GM21576 (cell line): ENCODE data around the gene SLC25A23.
"Not testable (repeated sequence)": the region's sequence is repeated elsewhere in the genome, so short reads cannot be mapped to it uniquely, and the experiment has no call there.

Experiments used
- ATAC-seq: cut with Tn5 transposase; IDR thresholded peaks from one replicate; pipeline ENCODE4 v1.9.1; 2021; ENCODE audit warnings: mild to moderate bottlenecking, moderate library complexity; ENCODE audit not compliant: unreplicated experiment

SLC25A23 gene

DNA sequence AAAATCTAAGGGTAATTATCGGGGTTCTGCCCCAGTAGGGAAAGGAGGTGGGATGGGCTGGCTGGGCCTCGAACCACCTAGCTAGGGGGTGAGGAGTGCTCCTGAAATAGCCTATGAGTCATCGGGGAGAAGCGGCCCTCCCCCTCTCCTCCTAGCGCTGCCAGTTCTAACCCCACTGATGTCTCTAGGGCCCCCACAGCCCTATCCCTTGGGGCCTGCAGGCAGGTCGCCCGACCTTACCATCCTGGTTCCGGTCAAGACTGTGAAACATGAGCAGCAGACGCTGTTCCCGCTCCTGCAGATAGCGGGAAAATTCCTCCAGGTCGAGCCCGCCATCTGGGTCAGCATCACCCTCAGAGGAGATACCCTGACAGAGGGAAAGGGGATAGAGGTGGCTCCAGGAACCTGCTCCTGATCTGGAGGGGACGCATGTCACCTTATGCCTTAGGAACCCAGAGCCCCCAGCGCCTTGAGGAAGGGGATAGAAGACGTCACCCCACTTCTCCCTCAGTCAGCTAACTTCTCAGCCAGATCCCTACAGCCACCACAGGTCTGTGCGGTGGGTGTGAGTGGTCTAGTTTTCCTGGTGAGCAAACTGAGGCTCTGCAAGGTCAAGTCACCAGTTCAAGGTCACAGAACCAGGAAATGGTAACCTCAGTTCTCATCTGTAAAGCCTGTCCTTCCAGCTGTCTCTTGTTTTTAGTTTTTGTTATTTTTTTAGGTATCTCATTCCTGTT, 1.5 kb downstream of the SLC25A23 start:
- no peak for ATAC-seq

DNA sequence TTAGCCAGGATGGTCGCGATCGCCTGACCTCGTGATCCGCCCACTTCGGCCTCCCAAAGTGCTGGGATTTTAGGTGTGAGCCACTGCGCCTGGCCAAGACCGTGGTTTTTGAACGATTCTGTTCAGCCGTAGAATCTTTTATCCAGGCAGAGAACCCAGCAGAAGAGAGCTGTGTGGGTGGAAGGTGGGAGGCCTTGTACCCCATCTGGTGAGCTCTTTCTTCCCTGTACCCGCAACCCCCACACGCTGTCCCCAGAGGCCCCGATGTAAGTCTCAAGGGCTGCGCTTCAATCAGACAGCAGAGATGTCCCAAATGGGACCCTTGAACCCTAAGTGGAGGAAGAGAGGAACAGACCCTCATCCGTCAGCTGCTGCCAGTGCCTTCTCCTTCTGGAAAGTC, 3.7 kb downstream of the SLC25A23 start:
- no peak for ATAC-seq

DNA sequence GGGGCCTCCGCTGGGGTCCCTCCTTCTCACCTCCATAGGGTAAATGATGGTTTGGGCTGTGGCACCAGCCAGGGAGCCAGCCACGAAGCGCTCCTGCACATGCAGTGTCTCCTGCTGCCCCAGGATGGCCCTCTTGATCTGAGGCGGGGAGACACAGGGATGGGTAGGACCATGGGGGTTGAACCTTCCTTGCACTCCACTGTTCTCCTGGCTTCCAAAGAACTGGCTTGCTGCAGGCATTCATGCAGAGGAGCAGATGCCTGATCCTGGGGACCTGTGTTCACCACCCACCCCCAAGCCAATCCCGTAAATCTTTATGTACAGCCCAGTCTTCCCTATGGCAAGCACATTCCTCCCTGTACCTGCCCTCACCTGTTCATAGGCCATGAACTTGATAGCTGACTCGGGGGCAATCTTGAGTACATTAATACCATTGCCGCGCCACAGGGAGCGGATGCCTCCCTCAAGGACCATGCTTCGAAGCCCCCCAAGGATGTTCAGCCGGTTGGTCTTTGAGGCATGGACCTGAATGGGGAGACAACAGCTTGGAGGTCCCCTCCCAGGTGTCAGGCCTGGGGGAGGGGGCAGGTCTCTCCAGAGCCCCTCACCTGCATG, 5.5 kb downstream of the SLC25A23 start:
- ATAC-seq = no peak

DNA sequence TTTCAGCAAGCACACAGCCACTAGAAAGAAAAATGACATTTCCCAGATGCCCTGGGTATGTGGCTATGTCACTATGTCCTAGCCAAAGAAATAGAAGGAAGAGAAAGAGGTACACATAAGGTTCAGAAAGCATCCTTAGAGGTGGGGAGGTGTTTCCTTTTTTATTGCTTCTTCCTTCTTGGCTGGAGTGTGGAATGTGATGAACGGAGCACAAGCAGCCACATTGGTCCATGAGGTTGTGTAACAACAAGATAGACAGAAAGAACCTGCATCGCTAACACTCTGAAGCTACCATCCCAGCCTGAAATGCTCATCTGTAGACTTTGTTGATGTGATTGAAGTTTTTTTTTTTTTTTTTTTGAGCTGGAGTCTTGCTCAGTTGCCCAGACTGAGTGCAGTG, 6.7 kb downstream of the SLC25A23 start:
- no peak for ATAC-seq

DNA sequence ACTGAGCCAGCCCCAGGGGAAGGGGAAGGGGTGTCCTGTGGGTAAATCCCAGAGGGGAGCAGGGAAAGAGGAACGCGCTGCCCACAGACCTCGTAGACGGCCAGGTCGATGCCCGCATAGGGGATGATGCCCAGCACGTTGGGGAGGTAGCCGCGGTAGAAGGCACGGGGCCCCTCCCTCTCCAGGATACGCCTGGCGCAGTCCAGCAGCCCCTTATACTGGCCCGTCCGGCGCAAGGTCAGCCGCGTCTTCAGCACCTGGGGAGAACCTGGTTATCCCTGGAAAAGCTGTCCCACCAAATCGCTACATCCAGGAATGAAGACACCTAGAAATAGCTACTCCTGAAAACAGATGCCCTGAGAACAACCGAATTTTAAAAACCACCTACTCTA, 7.4 kb downstream of the SLC25A23 start:
- no peak for ATAC-seq

DNA sequence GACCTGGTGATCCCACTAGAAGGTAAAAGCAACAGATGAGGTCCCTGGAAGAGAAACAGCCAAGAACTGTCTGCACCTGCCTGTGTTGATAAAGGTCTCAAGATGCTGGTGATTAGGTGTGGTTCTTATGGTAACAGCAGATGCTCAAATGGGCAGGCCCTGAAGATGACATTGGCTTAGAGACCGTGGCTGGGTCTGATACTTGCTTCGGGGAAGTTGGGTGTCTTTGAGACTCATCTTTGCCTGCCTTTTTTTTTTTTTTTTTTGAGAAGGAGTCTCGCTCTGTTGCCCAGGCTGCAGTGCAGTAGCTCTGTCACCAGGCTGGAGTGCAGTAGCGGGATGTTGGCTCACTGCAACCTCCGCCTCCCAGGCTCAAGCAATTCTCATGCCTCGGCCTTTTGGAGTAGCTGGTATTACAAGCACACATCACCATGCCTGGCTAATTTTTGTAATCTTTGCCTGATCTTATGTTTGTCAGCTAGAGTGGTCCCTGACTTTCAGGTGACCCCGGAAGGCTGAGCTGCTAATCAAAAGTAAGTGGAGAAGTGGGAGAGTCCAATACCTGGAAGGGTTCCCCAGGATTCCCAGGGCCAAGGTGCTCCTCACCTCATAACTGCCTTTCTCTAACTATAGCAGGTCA, 7.9 kb downstream of the SLC25A23 start:
- no peak for ATAC-seq

DNA sequence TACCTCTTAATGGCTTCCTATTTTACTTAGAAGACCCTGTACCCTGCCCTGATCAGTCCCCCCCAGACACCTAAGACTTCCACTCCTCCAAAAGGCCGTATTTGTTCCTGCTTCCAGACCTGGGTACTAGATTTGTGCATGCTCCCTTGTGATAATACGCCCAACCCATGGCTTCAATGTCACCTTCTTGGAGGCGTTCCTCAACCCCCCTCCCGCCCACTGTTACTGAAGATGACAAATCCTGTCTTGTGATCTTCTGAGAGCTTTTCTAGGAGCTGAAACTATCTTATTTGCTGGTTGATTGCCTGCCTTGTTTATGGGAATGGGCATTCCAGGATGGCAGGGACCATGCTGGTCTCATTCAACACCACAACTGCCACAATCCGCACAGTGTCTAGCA, 9.4 kb downstream of the SLC25A23 start:
- ATAC-seq = no peak

DNA sequence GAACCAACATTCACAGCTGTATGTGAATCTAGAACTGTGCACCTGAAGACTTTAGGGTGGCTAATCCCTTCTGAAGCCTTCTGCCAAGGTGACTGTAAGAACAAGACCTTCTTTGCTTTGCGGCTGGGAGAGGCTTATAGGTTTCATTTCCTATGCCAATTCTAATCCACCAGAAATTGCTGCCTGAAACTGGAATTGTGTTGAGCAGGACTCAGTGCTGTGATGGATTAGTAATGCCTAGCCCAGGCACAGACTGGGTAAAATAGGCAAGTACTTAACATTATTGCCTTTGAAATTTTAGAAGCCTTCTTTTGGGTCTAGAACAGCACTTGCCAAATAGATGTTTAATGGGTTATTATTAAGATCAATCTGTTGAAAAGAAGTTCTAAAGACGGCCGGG, 11.5 kb downstream of the SLC25A23 start:
- no peak for ATAC-seq

DNA sequence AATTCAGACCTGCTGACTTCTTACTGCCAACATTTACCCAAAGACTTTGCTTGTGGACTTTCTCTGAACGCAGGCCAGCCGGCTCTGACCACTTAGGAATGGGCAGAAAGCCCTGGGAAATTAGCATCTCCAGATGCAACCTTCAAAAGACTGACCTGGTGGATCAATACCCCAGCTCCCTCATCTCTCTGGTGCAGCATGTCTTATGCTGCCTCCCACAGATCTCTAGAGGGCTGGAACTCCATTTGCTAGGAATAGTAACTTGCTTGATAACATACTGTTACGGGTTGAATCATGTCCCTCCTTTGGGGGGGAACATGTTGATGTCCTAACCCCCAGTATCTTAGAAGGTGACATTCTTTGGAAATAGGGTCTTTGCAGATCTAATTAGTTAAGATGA, 13.1 kb downstream of the SLC25A23 start:
- no peak for ATAC-seq

DNA sequence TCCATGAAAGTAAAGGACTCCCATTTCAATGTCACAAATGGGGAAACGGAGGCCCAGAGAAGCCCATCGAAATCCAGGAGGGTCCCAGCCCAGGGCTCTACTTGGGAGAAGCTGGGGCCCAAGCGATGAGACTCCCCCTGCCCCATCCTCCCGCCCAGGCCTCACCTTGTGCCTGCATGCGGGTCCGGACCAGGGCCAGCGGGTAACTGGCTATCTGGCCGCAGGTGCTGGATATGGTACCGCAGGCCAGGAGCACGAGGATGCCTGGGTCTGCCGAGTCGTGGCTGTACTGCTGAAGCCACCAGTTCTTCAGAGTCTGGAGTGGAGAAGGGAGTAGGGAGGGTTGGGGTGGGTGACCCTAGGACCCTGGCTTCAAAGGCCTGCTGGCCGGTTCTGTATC, 15.6 kb downstream of the SLC25A23 start:
- ATAC-seq = no peak

DNA sequence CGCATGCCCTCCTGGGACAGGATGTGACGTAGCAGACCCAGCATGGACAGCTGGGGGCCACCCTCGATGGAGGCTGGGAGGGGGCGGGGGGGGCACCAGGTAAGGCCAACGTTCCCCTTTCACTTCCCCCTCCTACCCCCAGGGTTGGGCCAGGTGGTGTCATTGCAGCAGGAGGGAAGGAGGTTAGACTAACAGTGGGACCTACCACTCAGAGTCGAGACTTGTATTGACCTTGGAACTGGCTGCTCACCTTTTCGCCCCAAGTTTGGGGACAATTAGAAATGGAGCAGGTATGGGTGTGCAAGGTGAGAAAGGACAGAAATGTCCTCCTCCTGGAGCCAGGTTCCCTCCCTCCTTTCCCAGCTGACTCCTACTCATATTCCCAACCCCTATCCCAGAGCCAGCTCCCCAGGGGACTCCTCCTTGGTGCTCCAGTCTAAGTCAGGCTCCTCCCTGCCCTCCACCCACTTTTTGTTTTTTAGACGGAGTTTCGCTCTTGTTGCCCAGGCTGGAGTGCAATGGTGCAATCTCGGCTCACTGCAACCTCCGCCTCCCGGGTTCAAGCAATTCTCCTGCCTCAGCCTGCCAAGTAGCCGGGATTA, 17.4 kb downstream of the SLC25A23 start:
- ATAC-seq = no peak

DNA sequence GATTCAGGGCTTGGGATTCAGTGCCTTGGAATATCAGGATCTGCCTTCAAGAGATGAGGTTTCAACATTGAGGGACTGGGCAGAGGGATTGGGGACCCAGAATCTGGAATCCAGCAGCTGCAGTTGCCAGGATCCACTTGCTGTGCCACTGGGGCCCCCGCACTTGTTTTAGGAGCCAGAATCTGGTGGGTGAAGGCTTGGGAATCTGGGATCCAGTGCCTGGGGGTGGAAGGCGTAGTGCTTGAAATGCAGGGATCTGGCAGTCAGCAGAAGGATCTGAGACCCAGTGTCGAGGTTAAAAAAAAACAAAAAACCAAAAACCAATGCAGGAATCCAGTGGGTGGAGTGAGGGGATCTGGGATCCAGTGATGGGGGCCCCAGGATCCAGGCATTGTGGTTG, 18.7 kb downstream of the SLC25A23 start:
- ATAC-seq = no peak

DNA sequence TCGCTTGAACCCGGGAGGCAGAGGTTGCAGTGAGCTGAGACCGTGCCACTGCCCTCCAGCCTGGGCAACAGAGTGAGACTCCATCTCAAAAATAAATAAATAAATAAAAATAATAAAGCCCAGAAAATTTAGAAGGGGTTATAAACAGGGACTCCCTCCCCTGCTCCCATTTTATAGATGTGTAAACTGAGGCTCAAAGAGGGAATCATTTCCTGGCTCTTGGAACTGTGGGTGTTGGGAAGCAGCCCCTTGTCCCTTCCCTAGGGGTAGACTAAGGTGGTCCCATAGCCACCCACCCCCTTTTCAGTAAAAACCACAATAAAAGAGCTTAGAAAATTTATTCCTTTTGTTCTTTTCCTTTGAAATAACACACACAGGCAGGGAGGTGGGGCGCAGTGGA, 19.8 kb downstream of the SLC25A23 start:
- ATAC-seq = no peak

DNA sequence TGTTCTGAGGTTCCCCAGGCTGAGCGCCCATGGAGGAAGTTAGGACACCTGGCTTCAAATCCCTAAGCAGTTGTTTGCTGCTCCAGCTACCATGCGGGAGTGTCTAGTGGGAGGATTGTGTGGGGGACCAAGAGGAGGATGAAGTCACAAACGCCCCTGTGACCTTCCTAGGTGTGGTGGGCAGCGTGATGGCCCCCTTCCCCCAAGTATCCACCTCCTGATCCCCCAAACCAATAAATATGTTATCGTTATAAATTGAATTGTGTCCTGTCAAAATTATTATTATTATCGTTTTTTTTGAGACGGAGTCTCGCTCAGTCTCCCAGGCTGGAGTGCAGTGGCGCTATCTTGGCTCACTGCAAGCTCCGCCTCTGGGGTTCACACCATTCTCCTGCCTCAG, 25.9 kb downstream of the SLC25A23 start, which contains the start of gene SLC25A41:
TSS of gene SLC25A41 (minus strand) at position 101 of the 400 bp plus-strand sequence. CDS start at position 31, 70 bp downstream.
- ATAC-seq = no peak

DNA sequence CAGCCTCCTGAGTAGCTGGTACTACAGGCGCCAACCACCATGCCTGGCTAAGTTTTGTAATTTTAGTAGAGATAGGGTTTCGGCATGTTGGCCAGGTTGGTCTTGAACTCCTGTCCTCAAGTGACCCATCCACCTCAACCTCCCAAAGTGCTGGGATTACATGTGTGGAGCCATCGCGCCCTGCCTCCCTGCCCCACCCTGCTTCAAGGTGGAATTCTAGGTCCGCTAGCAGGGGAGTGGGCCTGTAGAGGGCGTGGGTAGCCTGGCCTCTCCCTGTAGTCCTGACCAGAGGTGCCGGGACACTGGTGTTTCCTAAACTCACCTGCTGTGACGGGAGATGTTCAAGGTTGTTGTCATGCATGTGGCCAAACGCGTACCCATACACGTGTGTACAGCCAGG, 26.4 kb downstream of the SLC25A23 start:
- ATAC-seq = no peak

DNA sequence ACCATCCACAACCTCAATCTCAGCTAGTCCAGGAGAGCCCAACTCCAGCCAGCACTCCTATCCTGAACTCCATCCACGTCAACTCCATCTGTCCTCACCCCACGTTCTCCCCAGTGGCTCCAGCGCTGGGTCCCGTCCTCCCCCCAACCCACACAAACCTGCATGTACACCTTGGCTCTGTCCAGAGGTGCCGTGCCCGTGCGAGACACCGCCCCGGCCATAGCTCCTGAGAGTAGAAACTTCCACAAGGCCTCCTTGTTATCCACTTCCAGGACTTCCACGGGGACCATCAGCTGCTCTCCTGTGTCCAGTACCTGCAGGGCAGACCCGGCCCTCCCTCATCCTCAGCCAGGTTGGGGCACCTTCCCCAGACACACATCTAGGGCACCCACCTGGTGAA, 27.7 kb downstream of the SLC25A23 start:
- no peak for ATAC-seq

DNA sequence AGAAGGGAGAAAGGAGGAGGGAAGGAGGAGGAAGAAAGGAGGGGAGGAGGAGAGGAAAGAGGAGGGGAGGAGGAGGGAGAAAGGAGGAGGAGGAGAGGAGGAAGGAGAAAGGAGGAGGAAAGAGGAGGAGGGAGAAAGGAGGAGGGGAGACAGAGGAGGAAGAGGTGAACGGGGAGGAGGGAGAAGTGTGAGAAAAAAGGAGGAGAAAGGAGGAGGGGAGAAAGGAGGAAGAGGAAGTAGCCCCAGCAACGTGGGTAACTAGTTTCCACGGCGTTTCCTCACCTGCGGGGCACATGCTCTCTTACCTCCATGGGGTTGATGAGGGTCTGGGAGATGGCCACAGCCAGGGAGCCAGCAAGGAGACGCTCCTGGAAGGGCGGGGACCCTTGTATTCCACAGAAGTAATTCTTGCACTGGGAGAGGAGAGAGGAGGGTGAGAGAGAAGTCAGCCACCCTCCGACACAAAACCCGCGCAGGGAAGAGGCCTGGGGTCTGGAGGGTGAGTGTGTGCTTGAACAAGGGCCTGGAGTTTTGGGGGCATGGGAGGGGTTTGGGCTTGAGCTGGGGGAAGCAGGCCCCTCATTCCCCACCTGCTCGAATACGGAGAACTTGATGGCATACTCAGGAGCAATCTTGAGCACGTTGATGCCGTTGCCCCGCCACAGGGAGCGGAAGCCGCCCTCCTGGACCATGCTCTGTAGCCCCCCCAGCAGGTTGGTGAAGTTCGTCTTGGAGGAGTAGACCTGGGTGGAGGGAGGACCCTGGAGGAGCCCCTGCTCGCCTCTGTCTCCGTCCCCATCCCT, 30.0 kb downstream of the SLC25A23 start:
- ATAC-seq = no peak

DNA sequence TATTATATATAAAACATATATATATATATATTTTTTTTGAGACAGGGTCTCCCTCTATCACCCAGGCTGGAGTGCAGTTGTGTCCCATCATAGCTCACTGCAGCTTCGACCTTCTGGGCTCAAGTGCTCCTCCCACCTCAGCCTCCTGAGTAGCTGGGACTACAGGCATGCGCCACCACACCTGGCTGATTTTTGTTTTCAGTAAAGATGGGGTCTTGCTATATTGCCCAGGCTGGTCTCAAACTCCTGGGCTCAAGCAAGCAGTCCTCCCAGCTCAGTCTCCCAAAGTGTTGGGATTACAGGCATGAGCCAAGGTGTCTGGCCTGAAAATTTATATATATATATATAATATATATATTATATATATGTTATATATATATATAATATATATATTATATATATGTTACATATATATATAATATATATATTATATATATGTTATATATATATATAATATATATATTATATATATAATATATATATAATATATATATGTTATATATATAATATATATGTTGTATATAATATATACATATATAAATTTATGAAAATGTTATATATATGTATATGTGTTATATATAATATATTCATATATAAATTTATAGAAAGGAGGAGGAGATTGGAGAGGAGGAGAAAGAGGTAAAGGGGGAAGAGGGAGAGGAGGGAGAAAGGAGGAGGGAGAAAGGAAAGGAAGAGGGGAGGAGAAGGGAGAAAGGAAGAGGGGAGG, 30.7 kb downstream of the SLC25A23 start:
- ATAC-seq = not testable (repeated sequence)

DNA sequence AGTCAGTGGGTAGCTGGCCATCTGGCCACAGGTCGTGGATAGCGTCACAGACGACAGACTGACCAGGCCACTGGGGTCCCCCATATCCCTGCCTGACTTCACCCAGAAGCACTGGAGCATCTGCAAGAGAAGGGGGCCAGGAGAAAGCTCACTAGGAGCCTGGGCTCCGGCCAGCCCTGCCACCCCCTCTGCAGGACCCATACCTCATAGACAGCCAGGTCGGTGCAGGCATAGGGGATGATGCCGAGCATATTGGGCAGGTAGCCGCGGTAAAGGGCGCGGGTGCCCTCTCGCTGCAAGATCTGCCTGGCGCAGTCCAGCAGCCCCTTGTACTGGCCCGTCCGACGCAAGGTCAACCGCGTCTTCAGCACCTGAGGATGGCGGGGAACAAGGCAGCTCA, 32.5 kb downstream of the SLC25A23 start:
- ATAC-seq = no peak
